ENCODE data around the gene ETHE1. TPM values are rescaled to one million over a fixed set of nuclear protein-coding genes. Genes with fewer than 3 reads are reported as not detected.
A peak's percentile ranks its signal among the peaks of the same experiment; 100 is the strongest.

Gene ETHE1
- total RNA-seq, 3 donors from 2014 or later, result 235 to 713 (median 450) TPM

DNA sequence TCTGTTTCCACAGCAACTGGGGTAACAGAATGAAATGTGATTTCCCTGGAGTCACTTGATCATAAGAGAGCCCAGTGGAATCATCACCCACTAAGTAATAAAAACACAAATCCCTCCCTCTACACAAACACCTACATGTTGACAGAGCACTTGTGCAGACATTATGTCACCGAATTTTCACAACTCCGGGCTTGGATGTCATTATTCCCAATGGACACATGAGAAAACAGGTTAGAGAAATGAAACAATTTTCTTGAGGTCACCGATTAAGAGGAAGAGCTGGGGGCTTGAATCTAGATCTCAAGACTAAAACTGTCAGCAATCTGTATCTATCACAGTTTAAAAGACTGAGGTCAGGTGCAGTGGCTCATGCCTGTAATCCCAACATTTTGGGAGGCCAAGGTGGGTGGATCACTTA is 45.2 kb upstream of the ETHE1 start:
- TF ChIP-seq, protein P1, sequence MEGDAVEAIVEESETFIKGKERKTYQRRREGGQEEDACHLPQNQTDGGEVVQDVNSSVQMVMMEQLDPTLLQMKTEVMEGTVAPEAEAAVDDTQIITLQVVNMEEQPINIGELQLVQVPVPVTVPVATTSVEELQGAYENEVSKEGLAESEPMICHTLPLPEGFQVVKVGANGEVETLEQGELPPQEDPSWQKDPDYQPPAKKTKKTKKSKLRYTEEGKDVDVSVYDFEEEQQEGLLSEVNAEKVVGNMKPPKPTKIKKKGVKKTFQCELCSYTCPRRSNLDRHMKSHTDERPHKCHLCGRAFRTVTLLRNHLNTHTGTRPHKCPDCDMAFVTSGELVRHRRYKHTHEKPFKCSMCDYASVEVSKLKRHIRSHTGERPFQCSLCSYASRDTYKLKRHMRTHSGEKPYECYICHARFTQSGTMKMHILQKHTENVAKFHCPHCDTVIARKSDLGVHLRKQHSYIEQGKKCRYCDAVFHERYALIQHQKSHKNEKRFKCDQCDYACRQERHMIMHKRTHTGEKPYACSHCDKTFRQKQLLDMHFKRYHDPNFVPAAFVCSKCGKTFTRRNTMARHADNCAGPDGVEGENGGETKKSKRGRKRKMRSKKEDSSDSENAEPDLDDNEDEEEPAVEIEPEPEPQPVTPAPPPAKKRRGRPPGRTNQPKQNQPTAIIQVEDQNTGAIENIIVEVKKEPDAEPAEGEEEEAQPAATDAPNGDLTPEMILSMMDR (IDR thresholded peaks at IDR 0.05), result no peak
- ATAC-seq, result peak; percentile 21
- intact Hi-C loops (cut with DNase I, micrococcal nuclease), result no loop called here
- Histone ChIP-seq H3K4me3 (no peak overlapping the region), H3K36me3 (ENCODE audit: low read depth) (no peaks in the 10 kb centered on the region), H3K4me1 (ENCODE audit: low read depth) (peaks cover 13% of the 10 kb centered on the region), H3K9me3 (no peaks in the 10 kb centered on the region)
- no peak for DNase-seq

DNA sequence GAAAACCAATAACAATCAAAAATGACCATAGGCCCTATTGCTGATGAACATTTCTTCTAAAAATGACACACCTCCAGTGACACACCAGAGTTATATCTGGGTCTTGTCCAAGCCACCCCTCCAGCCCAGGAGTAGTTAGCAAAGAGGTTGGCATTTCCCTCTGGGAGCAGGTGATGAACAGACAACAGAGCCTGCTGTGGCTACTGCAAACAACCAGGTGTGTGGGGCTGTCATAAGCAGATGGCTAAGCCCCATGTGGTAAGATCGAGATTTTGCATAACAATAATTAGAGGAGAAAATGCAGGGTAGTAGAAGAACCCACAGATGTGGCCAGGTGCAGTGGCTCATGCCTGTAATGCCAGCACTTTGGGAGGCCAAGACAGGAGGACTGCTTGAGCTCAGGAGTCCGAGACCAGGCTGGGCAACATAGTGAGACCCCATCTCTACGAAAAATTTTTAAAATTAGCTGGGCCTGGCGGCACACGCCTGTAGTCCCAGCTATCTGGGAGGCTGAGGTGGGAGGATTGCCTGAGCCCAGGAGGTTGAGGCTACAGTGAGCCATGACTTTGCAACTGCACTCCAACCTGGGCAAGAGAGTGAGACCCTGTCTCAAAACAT is 43.3 kb upstream of the ETHE1 start:
- peak; percentile 45 for ATAC-seq
- DNase-seq, result no peak

DNA sequence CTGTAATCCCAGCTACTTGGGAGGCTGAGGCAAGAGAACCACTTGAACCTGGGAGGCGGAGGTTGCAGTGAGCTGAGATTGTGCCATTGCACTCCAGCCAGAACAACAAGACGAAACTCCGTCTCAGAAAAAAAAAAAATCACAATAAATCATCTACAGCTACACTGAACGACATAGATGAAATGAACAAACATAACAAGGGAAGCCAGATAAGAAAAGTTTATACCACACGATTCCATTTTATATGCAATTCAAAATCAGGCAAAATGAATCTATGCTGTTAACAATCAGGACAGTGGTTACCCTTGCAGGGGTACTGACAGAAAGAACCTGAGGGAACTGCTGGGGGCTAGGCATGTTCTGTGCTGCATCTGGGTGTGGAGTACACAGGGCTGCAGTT is 42.7 kb upstream of the ETHE1 start:
- DNase-seq (no peak), ATAC-seq (no peak)
- TF ChIP-seq, protein P1 (IDR thresholded peaks at IDR 0.05), result no peak
- intact Hi-C loops (cut with DNase I, micrococcal nuclease), result no loop called here
- H3K36me3 ChIP-seq (ENCODE audit: low read depth), result no peaks in the 10 kb centered on the region
- peaks cover 8% of the 10 kb centered on the region for H3K4me1 ChIP-seq (ENCODE audit: low read depth)
- no peak overlapping the region for H3K4me3 ChIP-seq
- no peaks in the 10 kb centered on the region for H3K9me3 ChIP-seq

More for the DNA sequence above, 43.3 kb upstream of the ETHE1 start:
- intact Hi-C loops (cut with DNase I, micrococcal nuclease), result no loop called here
- Histone ChIP-seq H3K4me1 (ENCODE audit: low read depth) (peaks cover 10% of the 10 kb centered on the region), H3K9me3 (no peaks in the 10 kb centered on the region), H3K4me3 (no peak overlapping the region), H3K36me3 (ENCODE audit: low read depth) (no peaks in the 10 kb centered on the region)
- TF ChIP-seq, protein P1 (IDR thresholded peaks at IDR 0.05), result no peak

DNA sequence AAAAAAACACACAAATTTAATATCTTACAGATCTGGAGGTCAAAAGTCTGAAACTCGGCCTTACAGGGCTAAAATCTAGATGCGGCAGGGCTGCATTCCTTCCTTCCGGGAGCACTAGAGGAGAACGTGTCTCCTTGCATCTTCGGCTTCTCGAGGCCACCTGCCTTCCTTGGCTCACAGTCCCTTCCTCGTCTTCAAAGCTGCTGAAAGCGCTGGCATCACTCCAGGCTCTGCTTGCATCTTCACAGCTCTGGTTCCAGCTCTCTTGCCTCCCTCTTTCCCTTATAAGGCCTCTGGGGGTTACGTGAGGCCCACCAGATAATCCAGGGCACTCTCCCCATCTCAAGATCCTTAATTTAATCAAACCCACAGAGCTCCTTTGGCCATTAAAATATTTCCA is 37.8 kb upstream of the ETHE1 start:
- intact Hi-C loops (cut with DNase I, micrococcal nuclease), result no loop called here
- TF ChIP-seq, protein P1 (IDR thresholded peaks at IDR 0.05), result no peak
- no peak overlapping the region for H3K4me3 ChIP-seq
- no peaks in the 10 kb centered on the region for H3K36me3 ChIP-seq (ENCODE audit: low read depth)
- no peaks in the 10 kb centered on the region for H3K9me3 ChIP-seq
- H3K4me1 ChIP-seq (ENCODE audit: low read depth), result no peaks in the 10 kb centered on the region
- DNase-seq (no peak), ATAC-seq (no peak)

DNA sequence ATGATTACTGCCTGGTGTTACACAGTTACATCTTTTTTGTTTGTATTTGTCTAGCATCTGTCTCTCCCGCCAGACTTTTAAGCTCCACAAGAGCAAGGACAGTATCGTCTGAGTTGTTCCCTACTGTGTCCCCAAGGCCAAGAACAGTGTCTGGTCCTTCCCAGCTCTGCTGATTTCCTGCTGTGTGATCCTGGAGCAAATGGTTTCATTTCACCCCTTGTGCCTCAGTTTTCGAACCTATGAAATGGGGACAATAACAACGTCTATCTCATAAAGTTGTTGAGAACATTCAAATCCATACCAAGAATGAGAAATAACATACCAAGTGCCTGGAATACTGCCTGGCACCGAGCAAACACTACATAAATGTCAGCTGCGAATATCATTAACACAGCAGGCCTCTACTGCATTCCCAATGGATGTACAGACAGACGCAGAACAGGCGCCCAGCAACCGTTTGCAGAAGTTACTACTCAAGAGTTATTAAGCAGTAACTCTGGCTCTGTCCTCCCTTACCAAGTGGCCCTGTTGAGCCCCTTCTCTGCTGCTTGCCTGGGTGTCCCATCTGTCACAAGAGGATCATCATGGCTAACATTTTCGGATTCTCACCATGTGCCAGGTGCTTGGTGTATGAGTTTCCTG is 36.9 kb upstream of the ETHE1 start:
- Histone ChIP-seq H3K9me3 (no peaks in the 10 kb centered on the region), H3K36me3 (ENCODE audit: low read depth) (no peaks in the 10 kb centered on the region), H3K4me1 (ENCODE audit: low read depth) (no peaks in the 10 kb centered on the region), H3K4me3 (no peak overlapping the region)
- DNase-seq, result no peak
- intact Hi-C loops (cut with DNase I, micrococcal nuclease), result no loop called here
- TF ChIP-seq, protein P1 (IDR thresholded peaks at IDR 0.05), result no peak
- ATAC-seq, result no peak
